SK-N-SH (cell line): ENCODE measurements around the gene GCLC. TPM values are rescaled to one million over a fixed set of nuclear protein-coding genes. Genes with fewer than 3 reads are reported as not detected.

Experiments
- CTCF ChIA-PET: fragments of 300-600, 350-600 bp; formaldehyde crosslinking; extraction: SDS; loops from one replicate; lab custom pipeline; 2021; lab: Yijun Ruan, JAX
- POLR2A ChIA-PET: fragments of 350-600 bp; sonication (Branson Sonifier 250); formaldehyde crosslinking; extraction: SDS; loops from one replicate; lab custom pipeline; 2020; ENCODE audit warnings: antibody characterized with exemption, inconsistent platforms; lab: Yijun Ruan, JAX
- DNase-seq: peaks from one replicate; pipeline ENCODE4 v3.0.0; 2012
- H2AFZ ChIP-seq: fragments of 200-600 bp; sonication (generic); 2 replicates; pipeline ENCODE4 v1.8.1; 2016; ENCODE audit warnings: antibody characterized with exemption, mild to moderate bottlenecking, low read depth
- H3F3A ChIP-seq: fragments of 200-600 bp; sonication (generic); replicated peaks from 2 replicates; pipeline ENCODE3; 2016; ENCODE audit warnings: antibody characterized with exemption, mild to moderate bottlenecking; ENCODE audit not compliant: insufficient read depth
- H3K27ac ChIP-seq, 2 experiments: fragments of 200-500 bp in 1 of 2; fragments of 200-600 bp in 1 of 2; sonication (Bioruptor generic) in 1 of 2; sonication (generic), shearing (Covaris generic) in 1 of 2; 2 replicates each; pipeline versions ENCODE4 v1.5.1 to v1.6.1; 2014 to 2016; ENCODE audit warnings: low read depth in 2 of 2, inconsistent platforms in 1 of 2, low read length in 1 of 2, mild to moderate bottlenecking in 1 of 2, mixed read lengths in 1 of 2
- H3K27me3 ChIP-seq: fragments of 200-600 bp; sonication (generic), shearing (Covaris generic); 2 replicates; pipeline ENCODE4 v1.6.1; 2016; ENCODE audit warnings: mixed run types; ENCODE audit not compliant: insufficient read depth
- H3K36me3 ChIP-seq, 2 experiments: fragments of 200-500 bp in 1 of 2; fragments of 200-600 bp in 1 of 2; sonication (Bioruptor generic) in 1 of 2; sonication (generic) in 1 of 2; replicated peaks in 1 of 2; 2 replicates each; pipeline versions ENCODE3 to v1.5.1; 2014 to 2016; ENCODE audit warnings: low read length in 1 of 2, mild to moderate bottlenecking in 1 of 2; ENCODE audit not compliant: insufficient read depth in 2 of 2, control insufficient read depth in 1 of 2
- H3K4me1 ChIP-seq, 2 experiments: fragments of 200-500 bp in 1 of 2; fragments of 200-600 bp in 1 of 2; sonication (Bioruptor generic) in 1 of 2; sonication (generic), shearing (Covaris generic) in 1 of 2; 2 replicates each; pipeline versions ENCODE4 v1.5.1 to v1.6.1; 2014 to 2016; ENCODE audit warnings: low read depth in 1 of 2, low read length in 1 of 2, mixed run types in 1 of 2; ENCODE audit not compliant: insufficient read depth in 2 of 2, control insufficient read depth in 1 of 2
- H3K4me2 ChIP-seq: fragments of 200-600 bp; sonication (generic), shearing (Covaris generic); 2 replicates; pipeline ENCODE4 v1.6.1; 2017; ENCODE audit warnings: mixed run types
- H3K4me3 ChIP-seq, 2 experiments: fragments of 200-500 bp in 1 of 2; fragments of 200-600 bp in 1 of 2; sonication (Bioruptor generic) in 1 of 2; sonication (generic), shearing (Covaris generic) in 1 of 2; 2 replicates each; pipeline versions ENCODE4 v1.5.1 to v1.8.1; 2014 to 2016; ENCODE audit warnings: low read depth in 2 of 2, inconsistent platforms in 1 of 2, low read length in 1 of 2, mild to moderate bottlenecking in 1 of 2, mixed read lengths in 1 of 2, moderate library complexity in 1 of 2
- H3K79me2 ChIP-seq: fragments of 200-600 bp; sonication (generic); 2 replicates; pipeline ENCODE4 v1.8.1; 2017; ENCODE audit warnings: mild to moderate bottlenecking; ENCODE audit not compliant: insufficient read depth
- H3K9ac ChIP-seq: fragments of 200-600 bp; sonication (generic); 2 replicates; pipeline ENCODE4 v1.6.1; 2017; ENCODE audit warnings: mixed run types
- H3K9me2 ChIP-seq: fragments of 200-600 bp; sonication (generic); 2 replicates; pipeline ENCODE4 v1.6.1; 2017; ENCODE audit warnings: mixed run types
- H3K9me3 ChIP-seq: fragments of 200-600 bp; sonication (generic); 2 replicates; pipeline ENCODE4 v1.6.1; 2017; ENCODE audit warnings: mixed run types, mild to moderate bottlenecking, moderate library complexity
- H4K20me1 ChIP-seq: fragments of 200-600 bp; sonication (generic); 2 replicates; pipeline ENCODE4 v1.6.1; 2017; ENCODE audit warnings: mild to moderate bottlenecking, mixed run types; ENCODE audit not compliant: insufficient read depth
- ELF1 ChIP-seq: IDR thresholded peaks from 2 replicates; pipeline ENCODE4 v1.4.0; 2012
- EZH2phosphoT487 ChIP-seq: fragments of 200-600 bp; sonication (generic); IDR thresholded peaks from 2 replicates; pipeline ENCODE4 v1.6.1; 2017; ENCODE audit warnings: low read depth, mixed run types, mild to moderate bottlenecking, antibody characterized with exemption, moderate library complexity, borderline replicate concordance
- FOSL2 ChIP-seq: IDR thresholded peaks from 2 replicates; pipeline ENCODE4 v1.4.0; 2012; ENCODE audit warnings: low read depth, mild to moderate bottlenecking, moderate library complexity, borderline replicate concordance
- GATA2 ChIP-seq: sonication (generic); formaldehyde crosslinking; IDR thresholded peaks from 2 replicates; pipeline ENCODE4 v1.5.0; 2020; ENCODE audit warnings: mild to moderate bottlenecking, missing genetic modification reagents
- MEF2A ChIP-seq: IDR thresholded peaks from 2 replicates; pipeline ENCODE4 v1.4.0; 2012; ENCODE audit warnings: low read depth, borderline replicate concordance
- NFIC ChIP-seq: IDR thresholded peaks from 2 replicates; pipeline ENCODE4 v1.4.0; 2012; ENCODE audit warnings: borderline replicate concordance
- NRF1 ChIP-seq: IDR thresholded peaks from 2 replicates; pipeline ENCODE4 v1.6.1; 2012; ENCODE audit warnings: low read depth, mild to moderate bottlenecking, low read length
- POLR2AphosphoS5 ChIP-seq: IDR thresholded peaks from 2 replicates; pipeline ENCODE4 v1.6.1; 2012; ENCODE audit warnings: low read depth, low read length
- RAD21 ChIP-seq: IDR thresholded peaks from 2 replicates; pipeline ENCODE4 v1.6.1; 2012; ENCODE audit warnings: mild to moderate bottlenecking, low read length
- SMC3 ChIP-seq: IDR thresholded peaks from 2 replicates; pipeline ENCODE4 v1.6.1; 2012; ENCODE audit warnings: low read depth, low read length, improper control_type of control experiment
- WGBS: methylation state at CpG from one replicate; pipeline ENCODE4 v1.1.6; 2017; ENCODE audit warnings: low lambda C conversion rate; 5-methylcytosine and 5-hydroxymethylcytosine counted together
- polyA plus RNA-seq, 3 experiments: library from polyadenylated mRNA; depleted of rRNA; stranded (reverse); fragments of >200 nt; gene quantifications; 2 replicates each; pipeline ENCODE4 v1.2.3, GENCODE V29; 2012
- TF ChIP-seq, protein P1 (sequence below): IDR thresholded peaks from 2 replicates; pipeline ENCODE4 v1.6.1; 2012; ENCODE audit warnings: mild to moderate bottlenecking, low read depth, low read length, moderate library complexity
- TF ChIP-seq, protein P2 (sequence below): fragments of 200-600 bp; sonication (generic); IDR thresholded peaks from 2 replicates; pipeline ENCODE4 v1.6.1; 2017; ENCODE audit warnings: antibody characterized with exemption, mild to moderate bottlenecking, moderate library complexity
- TF ChIP-seq, protein P3 (sequence below): IDR thresholded peaks from 2 replicates; pipeline ENCODE4 v1.4.0; 2012; ENCODE audit warnings: low read depth
- TF ChIP-seq, protein P4 (sequence below): fragments of 150-350 bp; IDR thresholded peaks from 2 replicates; pipeline ENCODE4 v1.6.1; 2016; ENCODE audit warnings: mild to moderate bottlenecking, low read depth, low read length

Gene GCLC
- polyA plus RNA-seq, 1 of the 3 experiments (the other 2 are of a cell fraction) = 7.5 TPM

DNA sequence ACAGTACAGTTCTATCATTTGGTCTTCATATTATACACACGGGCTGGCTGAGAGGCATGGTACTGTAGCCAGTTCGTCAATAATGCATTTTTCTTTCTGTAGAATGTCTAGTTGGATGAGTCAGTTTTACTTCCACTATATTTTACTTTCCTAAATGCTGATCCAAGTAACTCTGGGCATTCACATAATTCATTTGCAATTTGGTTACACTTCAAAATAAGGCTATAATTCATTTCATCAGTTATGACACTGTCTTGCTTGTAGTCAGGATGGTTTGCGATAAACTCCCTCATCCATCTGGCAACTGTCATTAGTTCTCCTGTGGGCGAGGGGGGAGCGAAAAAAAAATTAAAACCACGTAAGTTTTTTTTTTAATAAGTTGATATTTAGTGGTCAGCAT, 46.3 kb downstream of the GCLC start:
- 96% methylated on average over 6 of the region's 6 CpGs for WGBS
- Histone ChIP-seq H3K27ac (no peak overlapping the region), H3K4me2 (no peak overlapping the region), H2AFZ (no peak overlapping the region), H3K9ac (no peak overlapping the region), H3K4me1 (peaks cover 0 to 9% of the 10 kb centered on the region in 2 experiments; a peak in 2 of 4 replicates), H3K4me3 (no peak overlapping the region), H3K79me2 (no peaks in the 10 kb centered on the region), H3K9me3 (no peaks in the 10 kb centered on the region), H4K20me1 (no peaks in the 10 kb centered on the region), H3F3A (peaks cover 7% of the 10 kb centered on the region), H3K27me3 (no peaks in the 10 kb centered on the region), H3K36me3 (peaks cover 26 to 38% of the 10 kb centered on the region in 2 experiments), H3K9me2 (no peaks in the 10 kb centered on the region)
- DNase-seq = no peak
- POLR2A ChIA-PET = no interaction called here
- CTCF ChIA-PET = interaction anchor here (0.7 to 1.9 kb wide), 2 partner anchors 153 to 466 kb away, joined by 3 to 6 read pairs; no protein-coding TSS in a partner anchor
- no peak for TF ChIP-seq NRF1
- no peak for TF ChIP-seq MEF2A
- no peak for TF ChIP-seq EZH2phosphoT487
- no peak for TF ChIP-seq FOSL2
- no peak for TF ChIP-seq RAD21
- TF ChIP-seq, protein P1, sequence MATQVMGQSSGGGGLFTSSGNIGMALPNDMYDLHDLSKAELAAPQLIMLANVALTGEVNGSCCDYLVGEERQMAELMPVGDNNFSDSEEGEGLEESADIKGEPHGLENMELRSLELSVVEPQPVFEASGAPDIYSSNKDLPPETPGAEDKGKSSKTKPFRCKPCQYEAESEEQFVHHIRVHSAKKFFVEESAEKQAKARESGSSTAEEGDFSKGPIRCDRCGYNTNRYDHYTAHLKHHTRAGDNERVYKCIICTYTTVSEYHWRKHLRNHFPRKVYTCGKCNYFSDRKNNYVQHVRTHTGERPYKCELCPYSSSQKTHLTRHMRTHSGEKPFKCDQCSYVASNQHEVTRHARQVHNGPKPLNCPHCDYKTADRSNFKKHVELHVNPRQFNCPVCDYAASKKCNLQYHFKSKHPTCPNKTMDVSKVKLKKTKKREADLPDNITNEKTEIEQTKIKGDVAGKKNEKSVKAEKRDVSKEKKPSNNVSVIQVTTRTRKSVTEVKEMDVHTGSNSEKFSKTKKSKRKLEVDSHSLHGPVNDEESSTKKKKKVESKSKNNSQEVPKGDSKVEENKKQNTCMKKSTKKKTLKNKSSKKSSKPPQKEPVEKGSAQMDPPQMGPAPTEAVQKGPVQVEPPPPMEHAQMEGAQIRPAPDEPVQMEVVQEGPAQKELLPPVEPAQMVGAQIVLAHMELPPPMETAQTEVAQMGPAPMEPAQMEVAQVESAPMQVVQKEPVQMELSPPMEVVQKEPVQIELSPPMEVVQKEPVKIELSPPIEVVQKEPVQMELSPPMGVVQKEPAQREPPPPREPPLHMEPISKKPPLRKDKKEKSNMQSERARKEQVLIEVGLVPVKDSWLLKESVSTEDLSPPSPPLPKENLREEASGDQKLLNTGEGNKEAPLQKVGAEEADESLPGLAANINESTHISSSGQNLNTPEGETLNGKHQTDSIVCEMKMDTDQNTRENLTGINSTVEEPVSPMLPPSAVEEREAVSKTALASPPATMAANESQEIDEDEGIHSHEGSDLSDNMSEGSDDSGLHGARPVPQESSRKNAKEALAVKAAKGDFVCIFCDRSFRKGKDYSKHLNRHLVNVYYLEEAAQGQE = no peak
- no peak for TF ChIP-seq GATA2 (CRISPR knock-in tag)
- no peak for TF ChIP-seq POLR2AphosphoS5
- TF ChIP-seq ELF1 = no peak
- TF ChIP-seq, protein P2, sequence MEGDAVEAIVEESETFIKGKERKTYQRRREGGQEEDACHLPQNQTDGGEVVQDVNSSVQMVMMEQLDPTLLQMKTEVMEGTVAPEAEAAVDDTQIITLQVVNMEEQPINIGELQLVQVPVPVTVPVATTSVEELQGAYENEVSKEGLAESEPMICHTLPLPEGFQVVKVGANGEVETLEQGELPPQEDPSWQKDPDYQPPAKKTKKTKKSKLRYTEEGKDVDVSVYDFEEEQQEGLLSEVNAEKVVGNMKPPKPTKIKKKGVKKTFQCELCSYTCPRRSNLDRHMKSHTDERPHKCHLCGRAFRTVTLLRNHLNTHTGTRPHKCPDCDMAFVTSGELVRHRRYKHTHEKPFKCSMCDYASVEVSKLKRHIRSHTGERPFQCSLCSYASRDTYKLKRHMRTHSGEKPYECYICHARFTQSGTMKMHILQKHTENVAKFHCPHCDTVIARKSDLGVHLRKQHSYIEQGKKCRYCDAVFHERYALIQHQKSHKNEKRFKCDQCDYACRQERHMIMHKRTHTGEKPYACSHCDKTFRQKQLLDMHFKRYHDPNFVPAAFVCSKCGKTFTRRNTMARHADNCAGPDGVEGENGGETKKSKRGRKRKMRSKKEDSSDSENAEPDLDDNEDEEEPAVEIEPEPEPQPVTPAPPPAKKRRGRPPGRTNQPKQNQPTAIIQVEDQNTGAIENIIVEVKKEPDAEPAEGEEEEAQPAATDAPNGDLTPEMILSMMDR = no peak
- TF ChIP-seq, protein P3, sequence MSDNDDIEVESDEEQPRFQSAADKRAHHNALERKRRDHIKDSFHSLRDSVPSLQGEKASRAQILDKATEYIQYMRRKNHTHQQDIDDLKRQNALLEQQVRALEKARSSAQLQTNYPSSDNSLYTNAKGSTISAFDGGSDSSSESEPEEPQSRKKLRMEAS = no peak
- TF ChIP-seq, protein P4, sequence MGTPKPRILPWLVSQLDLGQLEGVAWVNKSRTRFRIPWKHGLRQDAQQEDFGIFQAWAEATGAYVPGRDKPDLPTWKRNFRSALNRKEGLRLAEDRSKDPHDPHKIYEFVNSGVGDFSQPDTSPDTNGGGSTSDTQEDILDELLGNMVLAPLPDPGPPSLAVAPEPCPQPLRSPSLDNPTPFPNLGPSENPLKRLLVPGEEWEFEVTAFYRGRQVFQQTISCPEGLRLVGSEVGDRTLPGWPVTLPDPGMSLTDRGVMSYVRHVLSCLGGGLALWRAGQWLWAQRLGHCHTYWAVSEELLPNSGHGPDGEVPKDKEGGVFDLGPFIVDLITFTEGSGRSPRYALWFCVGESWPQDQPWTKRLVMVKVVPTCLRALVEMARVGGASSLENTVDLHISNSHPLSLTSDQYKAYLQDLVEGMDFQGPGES = no peak
- no peak for TF ChIP-seq NFIC
- no peak for TF ChIP-seq SMC3
